Measurements from ENCODE around the gene DLK2. TPM values are rescaled to one million over a fixed set of nuclear protein-coding genes. Genes with fewer than 3 reads are reported as not detected.
A peak's percentile ranks its signal among the peaks of the same experiment; 100 is the strongest.

DLK2 gene
- total and polyA plus RNA-seq, 2 of the 13 experiments (the other 11 are each of a cell fraction or from before 2014, with no cell fraction given), result 1.2 to 3.8 TPM

GRCh38 chr6:43481075-43481474, 25.7 kb upstream of the DLK2 start (continued):
- no peak for TF ChIP-seq ZBTB34 (CRISPR knock-in tag; IDR thresholded peaks at IDR 0.05)
- TF ChIP-seq ZNF644 (CRISPR knock-in tag; IDR thresholded peaks at IDR 0.05; ENCODE audit: low read depth), result peak; percentile 77
- TF ChIP-seq ZNF256 (CRISPR knock-in tag; conservative IDR thresholded peaks at IDR 0.05), result no peak
- TF ChIP-seq CEBPG (CRISPR knock-in tag; IDR thresholded peaks at IDR 0.05), result peak; percentile 81

GRCh38 chr6:43478008-43478372, 22.6 kb upstream of the DLK2 start:
- Histone ChIP-seq H3K4me2 (ENCODE audit: low read depth, low read length) (peak overlapping the region; percentile 99), H3K9ac (ENCODE audit: insufficient read depth, low read depth, low read length) (peak overlapping the region; percentile 89), H3K79me2 (ENCODE audit: insufficient read depth, low read length) (peaks cover 43% of the 10 kb centered on the region), H4K20me1 (ENCODE audit: insufficient read depth, low read length) (no peaks in the 10 kb centered on the region), H3K9me3 (ENCODE audit: low read length) (no peaks in the 10 kb centered on the region), H3K27me3 (ENCODE audit: control insufficient read depth in 1 of 2, insufficient read depth in 2 of 2, low read length in 2 of 2) (no peaks in the 10 kb centered on the region; a peak in 1 of 5 replicates), H3K27ac (ENCODE audit: extremely low read length, insufficient read depth, low read length) (peak overlapping the region; percentile 62), H2AFZ (ENCODE audit: low read length) (no peak overlapping the region), H3K4me3 (replicated peaks in 1 of 3; ENCODE audit: insufficient read depth in 1 of 3, low read depth in 2 of 3, low read length in 3 of 3) (peak overlapping the region; percentile 78 to 97 (median 81)), H3K36me3 (replicated peaks in 1 of 2; ENCODE audit: control insufficient read depth in 1 of 2, insufficient read depth in 2 of 2, low read length in 2 of 2) (no peaks in the 10 kb centered on the region; a peak in 1 of 5 replicates), H3K4me1 (ENCODE audit: insufficient read depth, low read length) (peaks cover 59% of the 10 kb centered on the region)
- BruUV-seq (replicated peaks), result TSS peak; percentile 62
- POLR2A ChIA-PET, result interaction anchor here (0.7 to 6.5 kb wide), 15 partner anchors 8 to 494 kb away, joined by 3 to 141 read pairs (median 5); partner anchors contain the start of genes ABCC10, CUL9, DLK2 and LRRC73
- DNase-seq (ENCODE audit: low spot score) (no peak), ATAC-seq (peak; percentile 7), FAIRE-seq (no peak)
- in situ Hi-C loops (cut with HindIII; ENCODE audit: extremely low pct_ligation_motif_present, low pct_unique_long_range_greater_than_20kb) (no loop called here), intact Hi-C loops (cut with micrococcal nuclease; ENCODE audit: unreplicated experiment) (no loop called here)
- CTCF ChIA-PET (ENCODE audit: low intra/inter-chr PET ratio, low total read pairs), result no interaction called here
- 6% methylated on average over 3 of the region's 3 CpGs for WGBS (ENCODE audit: low lambda C conversion rate)
- TF ChIP-seq ZSCAN30 (CRISPR knock-in tag; IDR thresholded peaks at IDR 0.05) (0 out of 2 replicates have a peak, but pooled peaks have one; percentile 2), HMGXB3 (CRISPR knock-in tag; IDR thresholded peaks at IDR 0.05; ENCODE audit: borderline replicate concordance) (0 out of 2 replicates have a peak, but pooled peaks have one; percentile 36), ZNF460 (CRISPR knock-in tag; IDR thresholded peaks at IDR 0.05; ENCODE audit: borderline replicate concordance) (no peak), NR3C1 (CRISPR knock-in tag; IDR thresholded peaks at IDR 0.05) (no peak), ZNF253 (CRISPR knock-in tag; IDR thresholded peaks at IDR 0.05; ENCODE audit: borderline replicate concordance) (no peak), ZNF136 (CRISPR knock-in tag; IDR thresholded peaks at IDR 0.05; ENCODE audit: low read depth) (no peak), LCORL (IDR thresholded peaks at IDR 0.05) (no peak), LCORL (CRISPR knock-in tag; IDR thresholded peaks at IDR 0.05) (0 out of 2 replicates have a peak, but pooled peaks have one; percentile 4), FOXJ3 (CRISPR knock-in tag; IDR thresholded peaks at IDR 0.05; ENCODE audit: borderline replicate concordance) (no peak), MAF1 (CRISPR knock-in tag; IDR thresholded peaks at IDR 0.05; ENCODE audit: borderline replicate concordance) (no peak), KDM4B (CRISPR knock-in tag; IDR thresholded peaks at IDR 0.05) (no peak), NFKB2 (CRISPR knock-in tag; IDR thresholded peaks at IDR 0.05; ENCODE audit: borderline replicate concordance) (no peak), IRF9 (CRISPR knock-in tag; IDR thresholded peaks at IDR 0.05; ENCODE audit: borderline replicate concordance) (no peak), HOXA3 (CRISPR knock-in tag; IDR thresholded peaks at IDR 0.05) (peak; percentile 16; the same call in 1 of the 2 replicates), RFX5 (IDR thresholded peaks at IDR 0.05; ENCODE audit: low read depth, low read length) (no peak)
